GM23248 (cell line): ENCODE results near the gene NIPBL. TPM values are rescaled to one million over a fixed set of nuclear protein-coding genes. Genes with fewer than 3 reads are reported as not detected.

ENCODE experiments used
- DNase-seq: peaks from one replicate; pipeline ENCODE4 v3.0.0-alpha.2; 2015
- H2AFZ ChIP-seq: fragments of 200-600 bp; sonication (generic); 2 replicates; pipeline ENCODE4 v1.6.1; 2016; ENCODE audit warnings: antibody characterized with exemption
- H3F3A ChIP-seq: fragments of 200-600 bp; sonication (generic); 2 replicates; pipeline ENCODE4 v1.6.1; 2016; ENCODE audit warnings: mild to moderate bottlenecking, antibody characterized with exemption, mixed run types; ENCODE audit not compliant: insufficient read depth
- H3K27ac ChIP-seq: fragments of 200-600 bp; sonication (generic); 2 replicates; pipeline ENCODE4 v1.5.1; 2016; ENCODE audit warnings: mild to moderate bottlenecking
- H3K27me3 ChIP-seq: fragments of 200-600 bp; sonication (generic); replicated peaks from 2 replicates; pipeline ENCODE4 v1.6.1; 2016; ENCODE audit warnings: mild to moderate bottlenecking; ENCODE audit not compliant: insufficient read depth
- H3K36me3 ChIP-seq: fragments of 200-600 bp; sonication (generic); 2 replicates; pipeline ENCODE4 v1.6.1; 2016; ENCODE audit warnings: low read depth, mild to moderate bottlenecking
- H3K4me1 ChIP-seq: fragments of 200-600 bp; sonication (generic); 2 replicates; pipeline ENCODE4 v1.6.1; 2016; ENCODE audit warnings: mild to moderate bottlenecking; ENCODE audit not compliant: insufficient read depth
- H3K4me2 ChIP-seq: fragments of 200-600 bp; sonication (generic); one replicate; pipeline ENCODE4 v1.6.1; 2016; ENCODE audit warnings: mild to moderate bottlenecking; ENCODE audit not compliant: unreplicated experiment
- H3K4me3 ChIP-seq: fragments of 200-600 bp; sonication (generic); 2 replicates; pipeline ENCODE4 v1.5.1; 2016; ENCODE audit warnings: mild to moderate bottlenecking
- H3K79me2 ChIP-seq: fragments of 200-600 bp; sonication (generic); 2 replicates; pipeline ENCODE4 v1.6.1; 2016; ENCODE audit warnings: mild to moderate bottlenecking; ENCODE audit not compliant: insufficient read depth
- H3K9ac ChIP-seq: fragments of 200-600 bp; sonication (generic); 2 replicates; pipeline ENCODE4 v1.6.1; 2016; ENCODE audit warnings: mild to moderate bottlenecking
- H3K9me2 ChIP-seq: fragments of 200-600 bp; sonication (generic); 2 replicates; pipeline ENCODE4 v1.6.1; 2016; ENCODE audit warnings: mixed run types, mild to moderate bottlenecking, moderate library complexity; ENCODE audit not compliant: insufficient read depth
- H3K9me3 ChIP-seq: fragments of 200-600 bp; sonication (generic); one replicate; pipeline ENCODE4 v1.6.1; 2017; ENCODE audit warnings: low read depth
- H4K20me1 ChIP-seq: fragments of 200-600 bp; sonication (generic); 2 replicates; pipeline ENCODE4 v1.6.0; 2016; ENCODE audit not compliant: insufficient read depth
- EZH2 ChIP-seq: fragments of 200-600 bp; sonication (generic); IDR thresholded peaks from 2 replicates; pipeline ENCODE4 v1.6.1; 2018; ENCODE audit warnings: antibody characterized with exemption, mild to moderate bottlenecking; ENCODE audit not compliant: insufficient read depth, poor library complexity, severe bottlenecking
- EZH2phosphoT487 ChIP-seq: fragments of 200-600 bp; sonication (generic); IDR thresholded peaks from 2 replicates; pipeline ENCODE4 v1.6.1; 2018; ENCODE audit warnings: antibody characterized with exemption, moderate library complexity, mild to moderate bottlenecking, low read depth; ENCODE audit not compliant: insufficient read depth
- WGBS, 2 experiments: methylation state at CpG; one replicate each; pipeline ENCODE4 v1.1.6; 2015 to 2017; ENCODE audit warnings: low lambda C conversion rate in 2 of 2, low coverage in 1 of 2; ENCODE audit errors: missing lambda C conversion rate in 2 of 2; 5-methylcytosine and 5-hydroxymethylcytosine counted together
- in situ Hi-C: fragments of 300-500 bp; cut with MboI; formaldehyde crosslinking; loops from 2 replicates; pipeline ENCODE4 v1.15.0; 2020
- polyA plus RNA-seq: library from polyadenylated mRNA; unstranded; fragments of >200 nt; fragmentation: Nextera tagmentation; extraction: Ambion mirVana; gene quantifications from 2 replicates; pipeline ENCODE4 v1.2.1, GENCODE V29; 2016
- total RNA-seq: library from RNA; depleted of rRNA; stranded (reverse); fragments of >200 nt; shearing (Covaris generic); gene quantifications from 2 replicates; pipeline ENCODE4 v1.2.3, GENCODE V29; 2014

NIPBL gene
- total and polyA plus RNA-seq, 2 experiments from 2014 or later: 12.5 to 15.7 TPM

GRCh38 chr5:36881304-36881703, 4.7 kb downstream of the NIPBL start:
- H3K79me2 ChIP-seq: peaks cover 96% of the 10 kb centered on the region
- H3K4me1 ChIP-seq: peaks cover 31% of the 10 kb centered on the region
- DNase-seq: no peak
- no peak overlapping the region for H2AFZ ChIP-seq
- no peak overlapping the region for H3K27ac ChIP-seq
- H3F3A ChIP-seq: peaks cover 12% of the 10 kb centered on the region; the same call in 1 of the 2 replicates
- H3K9me2 ChIP-seq: no peaks in the 10 kb centered on the region
- H3K9me3 ChIP-seq: no peaks in the 10 kb centered on the region
- in situ Hi-C loops: no loop called here
- H3K9ac ChIP-seq: no peak overlapping the region
- H3K4me3 ChIP-seq: peak overlapping the region; percentile 87; the same call in 1 of the 2 replicates
- H3K36me3 ChIP-seq: no peaks in the 10 kb centered on the region
- H4K20me1 ChIP-seq: peaks cover 13% of the 10 kb centered on the region
- no peaks in the 10 kb centered on the region for H3K27me3 ChIP-seq
- H3K4me2 ChIP-seq: peak overlapping the region; percentile 98
- TF ChIP-seq EZH2phosphoT487: no peak
- TF ChIP-seq EZH2: no peak

GRCh38 chr5:36881807-36882206, 5.2 kb downstream of the NIPBL start:
- Histone ChIP-seq H3K79me2 (peaks cover 100% of the 10 kb centered on the region), H3K4me2 (no peak overlapping the region), H3K27me3 (no peaks in the 10 kb centered on the region), H2AFZ (no peak overlapping the region), H3K4me1 (peaks cover 31% of the 10 kb centered on the region), H3F3A (peaks cover 12% of the 10 kb centered on the region; the same call in 1 of the 2 replicates), H4K20me1 (peaks cover 13% of the 10 kb centered on the region), H3K27ac (no peak overlapping the region), H3K9ac (no peak overlapping the region), H3K9me3 (no peaks in the 10 kb centered on the region), H3K9me2 (no peaks in the 10 kb centered on the region), H3K4me3 (no peak overlapping the region), H3K36me3 (no peaks in the 10 kb centered on the region)
- in situ Hi-C loops: no loop called here
- TF ChIP-seq EZH2 (no peak), EZH2phosphoT487 (no peak)
- WGBS, 2 experiments: 100% methylated on average over 1 of the region's 1 CpG
- DNase-seq: no peak

DNA sequence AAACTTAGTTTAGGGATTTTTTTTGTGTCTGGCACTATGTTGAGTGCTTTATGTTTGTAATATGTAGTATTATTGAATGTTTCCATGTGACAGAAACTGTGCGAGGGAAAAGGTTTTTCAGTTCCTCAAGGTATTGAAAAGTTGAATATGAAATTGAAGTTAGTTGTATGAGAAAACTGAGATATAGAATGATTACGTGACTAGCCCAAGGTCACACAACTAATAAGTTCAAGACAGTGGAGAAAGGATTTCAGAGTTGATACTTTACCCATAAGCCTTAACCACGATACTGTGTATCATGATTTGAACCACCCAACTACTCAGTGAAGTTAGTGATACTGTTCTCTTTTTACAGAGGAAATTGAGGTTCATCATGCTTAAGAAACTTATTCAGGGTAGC, 5.7 kb downstream of the NIPBL start:
- Histone ChIP-seq H3K4me3 (no peak overlapping the region), H3K4me1 (peaks cover 31% of the 10 kb centered on the region), H2AFZ (no peak overlapping the region), H3K27ac (no peak overlapping the region), H3F3A (peaks cover 12% of the 10 kb centered on the region; the same call in 1 of the 2 replicates), H3K9me3 (no peaks in the 10 kb centered on the region), H3K9me2 (no peaks in the 10 kb centered on the region), H3K36me3 (no peaks in the 10 kb centered on the region), H3K4me2 (no peak overlapping the region), H4K20me1 (peaks cover 16% of the 10 kb centered on the region), H3K9ac (no peak overlapping the region), H3K27me3 (no peaks in the 10 kb centered on the region), H3K79me2 (peaks cover 100% of the 10 kb centered on the region)
- 77 to 84% methylated on average over 3 of the region's 3 CpGs for WGBS, 2 experiments
- DNase-seq: no peak
- in situ Hi-C loops: no loop called here
- no peak for TF ChIP-seq EZH2phosphoT487
- TF ChIP-seq EZH2: no peak

DNA sequence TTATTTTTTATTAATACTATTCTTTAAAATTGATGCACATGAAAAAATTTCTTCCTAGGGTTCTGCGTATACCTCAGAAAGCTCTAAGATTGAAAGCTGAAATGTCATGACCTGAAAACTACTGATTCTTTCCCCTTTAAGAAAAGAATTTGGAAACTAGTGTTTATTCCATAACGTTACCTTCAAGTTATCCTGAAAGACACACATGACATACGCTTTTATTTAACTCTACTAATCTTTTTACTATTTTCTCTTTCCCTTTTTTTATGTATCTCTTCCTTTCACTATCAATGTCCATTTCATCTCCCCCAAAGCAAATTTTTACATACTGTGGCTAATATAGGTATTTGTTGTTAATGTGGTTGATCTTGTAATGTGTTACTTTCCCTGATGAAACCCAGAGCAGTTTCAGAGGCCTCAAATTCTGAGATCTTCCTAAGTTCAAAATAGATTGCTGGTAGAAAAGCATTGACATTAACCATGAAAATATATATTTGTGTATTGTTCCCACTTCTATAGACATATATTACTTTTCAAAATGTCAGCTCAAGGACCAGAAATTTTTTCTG, 7.4 kb downstream of the NIPBL start:
- in situ Hi-C loops: no loop called here
- no peak for DNase-seq
- TF ChIP-seq EZH2phosphoT487: no peak
- TF ChIP-seq EZH2: no peak
- Histone ChIP-seq H3K36me3 (no peaks in the 10 kb centered on the region), H3K9me2 (no peaks in the 10 kb centered on the region), H3F3A (no peaks in the 10 kb centered on the region), H3K27ac (no peak overlapping the region), H3K79me2 (peaks cover 100% of the 10 kb centered on the region), H4K20me1 (peaks cover 34% of the 10 kb centered on the region), H3K9me3 (no peaks in the 10 kb centered on the region), H3K27me3 (no peaks in the 10 kb centered on the region), H3K4me2 (no peak overlapping the region), H3K4me3 (no peak overlapping the region), H2AFZ (no peak overlapping the region), H3K4me1 (peaks cover 31% of the 10 kb centered on the region), H3K9ac (no peak overlapping the region)
- 96 to 97% methylated on average over 3 of the region's 3 CpGs for WGBS, 2 experiments

DNA sequence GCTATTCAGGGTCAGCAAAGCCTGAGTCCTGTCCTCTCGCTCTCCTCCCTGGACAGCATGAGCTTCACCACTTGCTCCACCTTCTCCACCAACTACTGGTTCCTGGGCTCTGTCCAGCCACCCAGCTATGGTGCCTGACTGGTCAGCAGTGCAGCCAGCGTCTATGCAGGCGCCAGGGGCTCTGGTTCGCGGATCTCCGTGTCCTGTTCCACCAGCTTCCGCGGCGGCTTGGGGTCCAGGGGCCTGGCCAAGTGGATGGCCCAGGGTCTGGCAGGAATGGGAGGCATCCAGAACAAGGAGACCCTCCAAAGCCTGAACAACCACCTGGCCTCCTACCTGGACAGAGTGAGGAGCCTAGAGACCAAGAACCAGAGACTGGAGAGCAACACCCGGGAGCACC, 8.6 kb downstream of the NIPBL start:
- H3K9me3 ChIP-seq: no peaks in the 10 kb centered on the region
- no peak overlapping the region for H3K4me2 ChIP-seq
- 97 to 98% methylated on average over 10 of the region's 10 CpGs for WGBS, 2 experiments
- H3K36me3 ChIP-seq: no peaks in the 10 kb centered on the region
- TF ChIP-seq EZH2phosphoT487 (no peak), EZH2 (no peak)
- no peak overlapping the region for H3K4me3 ChIP-seq
- DNase-seq: no peak
- in situ Hi-C loops: no loop called here
- no peak overlapping the region for H3K27ac ChIP-seq
- H4K20me1 ChIP-seq: peaks cover 38% of the 10 kb centered on the region
- no peaks in the 10 kb centered on the region for H3F3A ChIP-seq
- H2AFZ ChIP-seq: no peak overlapping the region
- no peaks in the 10 kb centered on the region for H3K9me2 ChIP-seq
- no peak overlapping the region for H3K9ac ChIP-seq
- H3K79me2 ChIP-seq: peaks cover 100% of the 10 kb centered on the region
- H3K4me1 ChIP-seq: peaks cover 20% of the 10 kb centered on the region
- H3K27me3 ChIP-seq: no peaks in the 10 kb centered on the region
